Large intestine (tissue), 3 donors: ENCODE measurements around the gene TREX2. TPM values are rescaled to one million over a fixed set of nuclear protein-coding genes. Genes with fewer than 3 reads are reported as not detected.

Experiments used
- DNase-seq, 2 donors: peaks; one replicate each; pipeline versions ENCODE4 v3.0.0 to v3.0.0-alpha.2; 2013
- H3K27ac ChIP-seq: one replicate; pipeline ENCODE4 v1.5.1; 2013; ENCODE audit warnings: low read length
- H3K27me3 ChIP-seq: 2 replicates; pipeline ENCODE4 v1.6.1; 2013; ENCODE audit warnings: low read length; ENCODE audit not compliant: control insufficient read depth, insufficient read depth
- H3K36me3 ChIP-seq: 2 replicates; pipeline ENCODE4 v1.6.1; 2013; ENCODE audit warnings: low read length; ENCODE audit not compliant: control insufficient read depth, insufficient read depth
- H3K4me1 ChIP-seq: one replicate; pipeline ENCODE4 v1.6.1; 2013; ENCODE audit warnings: low read length; ENCODE audit not compliant: control insufficient read depth, insufficient read depth
- H3K4me3 ChIP-seq: one replicate; pipeline ENCODE4 v1.5.1; 2013; ENCODE audit warnings: low read length
- H3K9me3 ChIP-seq: one replicate; pipeline ENCODE4 v1.6.1; 2013; ENCODE audit warnings: mild to moderate bottlenecking, low read depth, low read length, moderate library complexity; ENCODE audit not compliant: control insufficient read depth
- WGBS: methylation state at CpG from one replicate; pipeline ENCODE4 v1.1.5; 2013; ENCODE audit warnings: low lambda C conversion rate; ENCODE audit not compliant: insufficient coverage; 5-methylcytosine and 5-hydroxymethylcytosine counted together
- polyA plus RNA-seq: library from polyadenylated mRNA; unstranded; fragments of 120-200 nt; gene quantifications from one replicate; pipeline ENCODE4 v1.2.1, GENCODE V29; 2013

TREX2 gene
- polyA plus RNA-seq, 1 donor, result 0.30 TPM

DNA sequence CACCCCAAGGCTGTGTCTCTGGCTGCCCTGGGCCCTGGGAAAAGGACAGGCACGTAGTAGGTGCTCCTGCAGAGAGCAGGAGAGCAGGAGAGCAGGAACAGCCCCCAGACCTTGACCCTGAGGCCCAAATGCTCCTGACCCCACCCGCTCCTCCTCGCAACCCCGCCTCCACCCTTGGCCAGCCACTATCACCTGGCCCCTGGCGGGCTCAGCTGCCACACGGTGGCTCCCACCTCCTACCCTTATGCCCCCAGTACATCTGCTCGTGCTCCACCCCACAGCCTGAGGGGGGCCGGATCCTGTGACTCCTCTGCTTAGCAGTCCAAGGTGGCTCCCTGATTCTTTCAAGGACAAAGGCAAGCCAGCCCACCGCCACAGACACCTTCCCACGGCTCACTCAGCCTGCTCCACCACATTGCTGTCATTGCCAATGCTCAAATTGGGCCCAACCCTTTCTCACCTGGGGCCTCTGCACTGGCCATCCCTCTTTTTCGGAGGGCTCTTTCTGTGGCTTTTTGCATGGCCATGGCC, 30.0 kb upstream of the TREX2 start:
- WGBS, result no CpG with 5 or more reads among the region's 11 CpGs
- no peaks in the 10 kb centered on the region for H3K27me3 ChIP-seq
- H3K36me3 ChIP-seq, result no peaks in the 10 kb centered on the region
- no peak overlapping the region for H3K27ac ChIP-seq
- H3K4me3 ChIP-seq, result no peak overlapping the region
- peaks cover 18% of the 10 kb centered on the region for H3K4me1 ChIP-seq
- no peaks in the 10 kb centered on the region for H3K9me3 ChIP-seq
- DNase-seq, result no peak

DNA sequence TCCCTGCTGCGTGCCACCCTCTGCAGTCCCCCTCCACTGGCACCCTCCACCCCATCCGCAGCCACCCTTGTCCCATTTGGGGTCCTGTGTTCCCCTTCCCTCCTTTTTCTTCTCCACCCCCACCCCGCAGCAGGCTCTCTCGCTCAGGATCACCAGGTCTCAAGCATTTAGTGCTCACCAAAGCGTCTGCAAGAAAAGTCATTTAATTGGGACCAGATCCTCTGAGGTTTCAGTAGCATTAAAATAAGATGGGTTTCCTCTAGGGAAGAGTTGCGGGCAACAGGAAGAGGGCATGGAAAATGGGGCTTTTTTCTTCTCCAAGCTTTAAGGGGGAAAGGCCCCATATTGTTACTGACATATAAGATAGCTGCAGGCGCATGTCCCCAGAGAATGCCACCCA, 29.4 kb upstream of the TREX2 start:
- DNase-seq, result no peak
- Histone ChIP-seq H3K9me3 (no peaks in the 10 kb centered on the region), H3K27me3 (no peaks in the 10 kb centered on the region), H3K4me1 (peaks cover 18% of the 10 kb centered on the region), H3K27ac (no peak overlapping the region), H3K4me3 (no peak overlapping the region), H3K36me3 (no peaks in the 10 kb centered on the region)
- 100% methylated on average over 1 of the region's 7 CpGs for WGBS

DNA sequence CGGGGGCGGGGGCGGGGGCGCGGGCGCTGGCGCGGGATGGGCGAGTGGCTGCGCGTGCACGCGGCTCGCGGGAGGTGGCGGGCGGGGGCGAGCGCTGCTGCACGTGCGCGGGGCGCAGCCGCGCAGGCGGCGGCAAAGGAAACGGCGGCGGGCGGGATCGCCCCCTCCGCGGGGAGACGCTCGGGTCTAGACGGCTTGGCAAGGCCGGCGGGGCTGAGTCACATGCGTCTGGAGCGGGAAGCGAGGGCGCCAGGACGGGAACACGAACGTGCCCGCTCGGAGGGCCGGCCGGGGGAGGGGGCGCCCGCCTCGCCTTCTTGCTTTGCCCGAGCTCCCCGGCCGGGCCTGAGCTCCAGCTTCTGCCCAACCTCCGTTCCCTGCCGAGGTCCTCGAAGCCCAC, 28.9 kb upstream of the TREX2 start:
- H3K27ac ChIP-seq, result no peak overlapping the region
- no peaks in the 10 kb centered on the region for H3K9me3 ChIP-seq
- H3K4me1 ChIP-seq, result peaks cover 18% of the 10 kb centered on the region
- no peaks in the 10 kb centered on the region for H3K27me3 ChIP-seq
- H3K4me3 ChIP-seq, result peak overlapping the region; percentile 10
- no peaks in the 10 kb centered on the region for H3K36me3 ChIP-seq
- DNase-seq, result peak in 1 of 2 donors; percentile 59
- WGBS, result no CpG with 5 or more reads among the region's 59 CpGs

DNA sequence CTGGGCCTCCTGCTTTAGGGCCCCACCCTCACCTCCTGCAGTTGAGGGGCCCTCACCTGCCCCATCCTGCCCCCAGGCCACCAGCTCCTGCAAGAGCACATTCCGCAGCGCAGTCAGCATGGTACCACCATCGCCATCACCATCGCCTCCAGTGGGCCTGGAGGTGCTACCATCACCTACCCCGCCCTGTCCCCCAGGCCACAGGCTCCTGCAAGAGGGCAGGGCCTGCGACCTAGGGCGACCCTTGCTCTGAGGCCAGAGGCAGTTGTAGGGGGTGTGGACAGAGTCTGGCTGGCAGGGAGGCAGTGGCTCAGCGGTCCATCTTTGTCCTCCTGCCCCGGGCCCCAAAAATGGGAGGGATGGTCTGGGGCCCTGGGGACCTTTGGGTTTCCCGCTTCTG, 28.4 kb upstream of the TREX2 start:
- Histone ChIP-seq H3K9me3 (no peaks in the 10 kb centered on the region), H3K27ac (no peak overlapping the region), H3K4me3 (no peak overlapping the region), H3K27me3 (no peaks in the 10 kb centered on the region), H3K4me1 (peaks cover 21% of the 10 kb centered on the region), H3K36me3 (no peaks in the 10 kb centered on the region)
- WGBS, result no CpG with 5 or more reads among the region's 10 CpGs
- DNase-seq, result peak in 1 of 2 donors; percentile 46

DNA sequence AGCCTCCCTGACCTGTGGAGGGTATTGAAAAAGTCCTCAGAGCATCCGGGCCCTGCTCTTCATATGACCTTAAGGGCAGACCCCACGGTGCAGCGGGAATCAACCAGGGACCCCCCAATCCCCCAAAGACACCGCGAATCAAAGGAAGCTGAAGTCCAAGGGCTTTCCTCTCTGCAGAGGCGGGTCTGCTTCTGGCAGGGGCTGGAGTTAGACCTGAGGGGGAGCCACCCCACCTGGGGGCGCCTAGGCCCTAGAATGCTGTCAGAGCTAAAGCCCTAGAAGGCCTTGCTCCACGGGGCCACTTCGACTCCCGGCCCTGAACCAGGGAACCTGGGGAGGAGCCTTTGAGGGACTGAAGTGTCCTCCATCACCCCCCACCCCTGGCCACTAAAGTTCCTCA, 27.3 kb upstream of the TREX2 start:
- Histone ChIP-seq H3K4me1 (peaks cover 21% of the 10 kb centered on the region), H3K9me3 (no peaks in the 10 kb centered on the region), H3K27ac (no peak overlapping the region), H3K36me3 (no peaks in the 10 kb centered on the region), H3K4me3 (no peak overlapping the region), H3K27me3 (no peaks in the 10 kb centered on the region)
- WGBS, result no CpG with 5 or more reads among the region's 10 CpGs
- DNase-seq, result no peak

DNA sequence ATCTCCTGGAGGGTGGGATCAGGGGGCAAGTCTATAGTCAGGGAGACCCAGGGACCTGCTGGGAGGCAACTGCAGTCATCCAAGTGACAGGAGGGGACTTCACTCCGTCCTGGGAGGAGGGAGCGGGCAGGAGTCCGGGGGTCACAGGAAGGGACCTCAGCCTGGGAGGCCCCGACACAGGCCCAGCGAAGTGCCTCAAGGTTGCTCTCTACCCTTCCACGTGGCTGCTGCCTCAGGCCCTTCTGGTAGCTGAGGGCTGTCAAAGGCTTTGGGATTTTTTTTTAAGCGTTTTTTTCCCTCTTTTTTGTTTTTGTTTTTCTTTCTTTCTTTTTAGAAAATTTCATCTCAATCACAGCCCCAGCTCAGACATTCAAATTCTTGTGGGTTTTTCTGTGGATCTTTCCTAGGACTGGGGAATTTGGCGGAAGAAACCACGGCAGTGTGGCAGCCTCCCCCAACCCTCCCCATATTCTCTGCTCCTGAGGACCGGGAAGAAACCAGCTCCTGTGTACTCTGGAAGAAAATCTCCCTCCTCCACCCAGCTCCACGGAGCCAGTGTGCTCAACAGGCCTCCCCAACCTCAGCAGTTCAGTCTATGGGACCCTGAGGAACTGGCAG, 25.9 kb upstream of the TREX2 start:
- Histone ChIP-seq H3K9me3 (no peaks in the 10 kb centered on the region), H3K27ac (peak overlapping the region; percentile 55), H3K4me3 (no peak overlapping the region), H3K27me3 (no peaks in the 10 kb centered on the region), H3K36me3 (no peaks in the 10 kb centered on the region), H3K4me1 (peaks cover 19% of the 10 kb centered on the region)
- peak in 1 of 2 donors; percentile 27 for DNase-seq
- WGBS, result 75% methylated on average over 2 of the region's 11 CpGs

DNA sequence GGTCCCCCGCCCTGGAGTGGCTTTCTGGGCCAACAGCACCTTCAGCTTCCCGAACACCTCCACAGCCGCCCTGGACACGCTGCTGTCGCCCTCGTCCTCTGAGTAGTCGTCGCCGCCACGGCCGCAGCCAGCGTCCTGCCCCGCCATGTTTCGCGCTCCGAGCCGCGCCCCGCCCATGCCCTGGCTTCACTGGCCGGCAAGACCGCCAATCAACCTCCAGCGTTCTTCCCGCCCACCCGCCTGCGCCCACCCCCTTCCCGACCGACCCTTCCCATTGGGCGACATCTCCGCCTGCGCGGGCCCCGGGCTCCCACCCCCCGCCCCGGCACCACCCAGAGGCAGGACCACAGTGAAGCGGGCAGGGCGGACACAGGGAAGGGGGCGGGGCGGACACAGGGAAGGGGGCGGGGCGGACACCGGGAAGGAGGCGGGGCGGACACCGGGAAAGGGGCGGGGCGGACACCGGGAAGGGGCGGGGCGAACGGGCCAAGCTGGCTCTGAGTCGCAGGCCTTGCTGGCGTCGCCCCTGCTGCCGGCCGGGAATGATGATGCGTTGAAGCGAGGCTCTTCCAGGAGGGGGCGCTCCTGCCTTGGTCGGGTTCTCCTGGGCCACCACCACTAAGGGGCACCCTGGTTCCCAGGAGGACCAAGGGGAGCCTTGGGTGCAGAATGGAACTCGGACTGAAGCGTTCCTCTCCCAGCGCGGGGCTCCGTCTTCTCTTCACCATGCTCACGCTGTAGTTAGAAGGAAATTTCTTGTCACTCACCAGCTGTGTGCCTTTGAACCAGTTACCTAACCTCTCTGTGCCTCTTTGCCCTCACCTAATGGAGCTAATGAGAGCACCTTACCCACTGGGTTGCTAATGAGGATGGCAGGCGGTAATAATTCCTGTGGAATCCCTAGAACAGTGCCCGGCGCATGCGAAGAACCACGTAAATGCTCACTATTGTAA, 24.8 kb upstream of the TREX2 start, which contains the start of gene HAUS7:
HAUS7 (minus strand) TSS at position 166 of the 953 bp plus-strand sequence; CDS start at position 147, 19 bp downstream.
- H3K9me3 ChIP-seq, result no peaks in the 10 kb centered on the region
- H3K4me1 ChIP-seq, result peaks cover 18% of the 10 kb centered on the region
- WGBS, result no CpG with 5 or more reads among the region's 70 CpGs
- H3K27me3 ChIP-seq, result no peaks in the 10 kb centered on the region
- no peaks in the 10 kb centered on the region for H3K36me3 ChIP-seq
- H3K4me3 ChIP-seq, result peak within 1 kb of the TSS; percentile 59
- peak; percentile 87 to 88 for DNase-seq
- peak within 1 kb of the TSS; percentile 55 for H3K27ac ChIP-seq

DNA sequence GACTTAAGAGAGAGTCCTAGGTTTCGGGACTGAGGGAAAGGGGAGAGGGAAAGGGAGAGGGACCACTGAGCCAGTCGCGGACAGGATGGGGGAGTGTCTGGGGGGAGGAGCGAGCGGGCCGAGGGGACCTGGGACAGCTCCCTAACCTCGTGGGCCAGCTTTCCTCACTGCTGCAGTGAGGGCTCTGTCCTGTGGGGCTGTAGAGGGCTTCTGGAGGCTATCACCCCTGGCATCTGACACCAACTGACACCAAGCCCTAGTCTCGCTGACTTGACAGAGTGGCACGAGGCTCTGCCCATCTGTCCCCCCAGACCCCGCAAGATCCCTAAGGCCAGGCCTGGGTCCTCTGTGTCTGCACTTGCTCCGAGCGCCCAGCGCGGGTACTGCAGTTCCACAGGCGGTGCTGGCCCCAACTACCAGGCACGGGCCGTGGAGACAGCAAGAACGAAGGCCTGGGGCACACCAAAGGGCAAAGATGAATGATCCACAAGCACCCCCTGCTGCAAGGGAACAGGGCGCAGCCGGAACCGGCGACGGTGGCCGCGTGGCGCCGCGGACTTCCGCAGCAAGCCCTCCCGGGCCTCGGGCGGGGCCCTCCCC, 24.1 kb upstream of the TREX2 start:
- peak overlapping the region; percentile 59 for H3K4me3 ChIP-seq
- H3K27ac ChIP-seq, result peak overlapping the region; percentile 29
- H3K4me1 ChIP-seq, result peaks cover 13% of the 10 kb centered on the region
- H3K27me3 ChIP-seq, result no peaks in the 10 kb centered on the region
- no peaks in the 10 kb centered on the region for H3K9me3 ChIP-seq
- no peak for DNase-seq
- no peaks in the 10 kb centered on the region for H3K36me3 ChIP-seq
- WGBS, result no CpG with 5 or more reads among the region's 32 CpGs

DNA sequence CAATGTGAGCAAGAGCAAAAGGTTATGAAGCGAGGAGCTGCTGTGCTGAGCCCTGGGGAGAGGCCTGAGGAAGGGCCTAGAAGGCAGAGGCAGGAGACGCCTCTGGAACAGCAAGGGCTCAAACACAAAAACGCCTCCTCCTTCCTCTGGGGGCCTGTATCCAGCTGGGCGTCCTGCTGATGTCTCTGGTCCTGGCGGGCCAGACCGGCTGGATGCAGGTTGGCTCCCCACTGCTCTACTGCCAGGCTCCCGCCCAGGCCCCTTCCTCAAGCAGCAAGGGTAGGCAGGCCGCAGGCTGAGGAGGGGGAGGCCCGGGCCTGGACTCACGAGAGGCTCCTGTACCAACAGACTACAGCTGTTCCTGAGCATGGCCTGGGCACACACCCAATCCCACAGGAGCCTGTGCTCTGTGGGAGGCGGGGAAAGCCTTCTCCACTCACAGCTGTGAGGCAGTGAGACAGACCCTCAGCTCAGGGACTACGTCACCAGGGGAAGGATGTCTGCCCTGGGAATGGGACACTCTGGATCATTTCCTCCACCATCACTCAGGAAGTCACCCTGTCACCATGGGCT, 22.2 kb upstream of the TREX2 start:
- Histone ChIP-seq H3K36me3 (peaks cover 9% of the 10 kb centered on the region), H3K4me3 (no peak overlapping the region), H3K27ac (no peak overlapping the region), H3K9me3 (no peaks in the 10 kb centered on the region), H3K27me3 (no peaks in the 10 kb centered on the region), H3K4me1 (peaks cover 12% of the 10 kb centered on the region)
- no CpG with 5 or more reads among the region's 12 CpGs for WGBS
- DNase-seq, result peak in 1 of 2 donors; percentile 18
